SU-DHL-6 (cell line): ENCODE data around the gene NRG3.

Source experiments
- CTCF ChIP-seq: fragments of 200-600 bp; sonication (generic); IDR thresholded peaks from one replicate; pipeline ENCODE4 v1.5.1; 2017; ENCODE audit warnings: antibody characterized with exemption, mild to moderate bottlenecking, low read length, moderate library complexity; ENCODE audit not compliant: insufficient read depth, poor library complexity, severe bottlenecking
- EZH2phosphoT487 ChIP-seq: fragments of 200-600 bp; sonication (generic), shearing (Covaris generic); conservative IDR thresholded peaks from 2 replicates; pipeline ENCODE4 v1.6.1; 2018; ENCODE audit warnings: mild to moderate bottlenecking, antibody characterized with exemption, low read length, moderate library complexity, mixed read lengths

- TF ChIP-seq CTCF, result no peak
- no peak for TF ChIP-seq EZH2phosphoT487
These were observed 214.3 kb downstream of the NRG3 start for GRCh38 chr10:82089327-82089726.
